HEK293 (cell line): ENCODE results near the gene CC2D2B.

ENCODE experiments used
- CTCF ChIA-PET: fragments of 350-600 bp; formaldehyde crosslinking; extraction: SDS; loops from one replicate; lab custom pipeline; 2021; ENCODE audit warnings: antibody characterized with exemption; lab: Yijun Ruan, JAX
- POLR2A ChIA-PET: fragments of 300-600 bp; formaldehyde crosslinking; extraction: SDS; loops from one replicate; lab custom pipeline; 2020; ENCODE audit warnings: antibody characterized with exemption, inconsistent platforms; lab: Yijun Ruan, JAX
- H3K27ac ChIP-seq: fragments of 200-500 bp; sonication (Bioruptor generic); 2 replicates; pipeline ENCODE4 v1.5.1; 2014; ENCODE audit warnings: low read depth, low read length, control low read depth, inconsistent platforms; ENCODE audit errors: extremely low read depth
- H3K36me3 ChIP-seq, 2 experiments: fragments of 200-500 bp in 1 of 2; sonication (Bioruptor generic) in 1 of 2; 1 replicate in 1 of 2; 2 replicates in 1 of 2; pipeline ENCODE4 v1.5.1; 2014 to 2017; ENCODE audit warnings: inconsistent platforms in 2 of 2, low read length in 2 of 2; ENCODE audit not compliant: control insufficient read depth in 2 of 2, insufficient read depth in 1 of 2
- H3K4me1 ChIP-seq: fragments of 200-500 bp; sonication (Bioruptor generic); 2 replicates; pipeline ENCODE4 v1.5.1; 2014; ENCODE audit warnings: mild to moderate bottlenecking, low read length, inconsistent platforms; ENCODE audit not compliant: control insufficient read depth, insufficient read depth
- H3K4me3 ChIP-seq: 2 replicates; pipeline ENCODE4 v1.5.1; 2011; ENCODE audit warnings: low read depth, mild to moderate bottlenecking, control low read depth, low read length, moderate library complexity
- H3K9me3 ChIP-seq: fragments of 200-500 bp; sonication (Bioruptor generic); 2 replicates; pipeline ENCODE4 v1.5.1; 2014; ENCODE audit warnings: low read depth, low read length, inconsistent platforms; ENCODE audit not compliant: control insufficient read depth, insufficient read depth
- BCL11A ChIP-seq: fragments of 450-650 bp; formaldehyde crosslinking; IDR thresholded peaks from 2 replicates; pipeline ENCODE4 v1.5.1; 2016; ENCODE audit warnings: low read depth, missing biosample characterization, missing genetic modification characterization
- BCL11B ChIP-seq: fragments of 450-650 bp; formaldehyde crosslinking; IDR thresholded peaks from 2 replicates; pipeline ENCODE4 v1.5.1; 2016; ENCODE audit warnings: low read depth, missing biosample characterization, missing genetic modification characterization
- HOXD13 ChIP-seq: sonication (generic); formaldehyde crosslinking; IDR thresholded peaks from 2 replicates; pipeline ENCODE4 v1.8.0; 2022; ENCODE audit warnings: missing genetic modification reagents, borderline replicate concordance
- MZF1 ChIP-seq: fragments of 450-650 bp; formaldehyde crosslinking; IDR thresholded peaks from 2 replicates; pipeline ENCODE4 v1.5.1; 2017; ENCODE audit warnings: missing biosample characterization, missing genetic modification characterization, borderline replicate concordance
- PATZ1 ChIP-seq: fragments of 450-650 bp; formaldehyde crosslinking; IDR thresholded peaks from 2 replicates; pipeline ENCODE4 v1.5.1; 2016; ENCODE audit warnings: missing biosample characterization, missing genetic modification characterization
- PRDM6 ChIP-seq: fragments of 450-650 bp; formaldehyde crosslinking; IDR thresholded peaks from 2 replicates; pipeline ENCODE4 v1.5.1; 2017; ENCODE audit warnings: missing biosample characterization, missing genetic modification characterization
- RBAK ChIP-seq: fragments of 450-650 bp; formaldehyde crosslinking; IDR thresholded peaks from 2 replicates; pipeline ENCODE4 v1.5.1; 2016; ENCODE audit warnings: missing biosample characterization, missing genetic modification characterization
- ZBTB17 ChIP-seq: fragments of 450-650 bp; formaldehyde crosslinking; IDR thresholded peaks from 2 replicates; pipeline ENCODE4 v1.5.1; 2016; ENCODE audit warnings: missing biosample characterization, missing genetic modification characterization
- ZBTB21 ChIP-seq: fragments of 450-650 bp; formaldehyde crosslinking; IDR thresholded peaks from 2 replicates; pipeline ENCODE4 v1.5.1; 2017; ENCODE audit warnings: missing biosample characterization, missing genetic modification characterization
- ZBTB48 ChIP-seq: fragments of 450-650 bp; formaldehyde crosslinking; IDR thresholded peaks from 2 replicates; pipeline ENCODE4 v1.5.1; 2016; ENCODE audit warnings: missing biosample characterization, missing genetic modification characterization
- ZBTB8A ChIP-seq: fragments of 450-650 bp; formaldehyde crosslinking; IDR thresholded peaks from 2 replicates; pipeline ENCODE4 v1.5.1; 2016; ENCODE audit warnings: missing biosample characterization, missing genetic modification characterization
- ZIC2 ChIP-seq: fragments of 450-650 bp; formaldehyde crosslinking; IDR thresholded peaks from 2 replicates; pipeline ENCODE4 v1.5.1; 2016; ENCODE audit warnings: missing biosample characterization, missing genetic modification characterization
- ZNF112 ChIP-seq: fragments of 450-650 bp; formaldehyde crosslinking; IDR thresholded peaks from 2 replicates; pipeline ENCODE4 v1.5.0; 2017; ENCODE audit warnings: missing biosample characterization, missing genetic modification characterization
- ZNF138 ChIP-seq: fragments of 450-650 bp; formaldehyde crosslinking; IDR thresholded peaks from 2 replicates; pipeline ENCODE4 v1.5.1; 2016; ENCODE audit warnings: missing biosample characterization, missing genetic modification characterization, borderline replicate concordance
- ZNF221 ChIP-seq: fragments of 450-650 bp; formaldehyde crosslinking; IDR thresholded peaks from 2 replicates; pipeline ENCODE4 v1.5.1; 2017; ENCODE audit warnings: missing biosample characterization, missing genetic modification characterization, borderline replicate concordance
- ZNF26 ChIP-seq: fragments of 450-650 bp; formaldehyde crosslinking; IDR thresholded peaks from 2 replicates; pipeline ENCODE4 v1.5.1; 2016; ENCODE audit warnings: missing biosample characterization, missing genetic modification characterization
- ZNF266 ChIP-seq: fragments of 450-650 bp; formaldehyde crosslinking; IDR thresholded peaks from 2 replicates; pipeline ENCODE4 v1.5.1; 2016; ENCODE audit warnings: missing biosample characterization, missing genetic modification characterization, low read depth
- ZNF274 ChIP-seq, 2 experiments: fragments of 200-500 bp in 1 of 2; fragments of 450-650 bp in 1 of 2; sonication (Bioruptor generic) in 1 of 2; formaldehyde crosslinking in 1 of 2; IDR thresholded peaks; 2 replicates each; pipeline versions ENCODE4 v1.5.1 to v1.6.1; 2014 to 2016; ENCODE audit warnings: borderline replicate concordance in 1 of 2, inconsistent platforms in 1 of 2, low read length in 1 of 2, missing biosample characterization in 1 of 2, missing genetic modification characterization in 1 of 2
- ZNF311 ChIP-seq: fragments of 450-650 bp; formaldehyde crosslinking; IDR thresholded peaks from 2 replicates; pipeline ENCODE4 v1.5.1; 2017; ENCODE audit warnings: missing biosample characterization, missing genetic modification characterization, borderline replicate concordance
- ZNF341 ChIP-seq: fragments of 450-650 bp; formaldehyde crosslinking; IDR thresholded peaks from 2 replicates; pipeline ENCODE4; 2016; ENCODE audit warnings: low read depth, missing biosample characterization, missing genetic modification characterization
- ZNF404 ChIP-seq: fragments of 450-650 bp; formaldehyde crosslinking; IDR thresholded peaks from 2 replicates; pipeline ENCODE4 v1.5.1; 2017; ENCODE audit warnings: missing biosample characterization, missing genetic modification characterization
- ZNF48 ChIP-seq: fragments of 450-650 bp; formaldehyde crosslinking; IDR thresholded peaks from 2 replicates; pipeline ENCODE4 v1.5.1; 2016; ENCODE audit warnings: missing biosample characterization, missing genetic modification characterization
- ZNF510 ChIP-seq: fragments of 450-650 bp; formaldehyde crosslinking; IDR thresholded peaks from 2 replicates; pipeline ENCODE4 v1.5.1; 2018; ENCODE audit warnings: mild to moderate bottlenecking, missing genetic modification characterization, missing biosample characterization; ENCODE audit not compliant: insufficient replicate concordance
- ZNF560 ChIP-seq: fragments of 450-650 bp; formaldehyde crosslinking; IDR thresholded peaks from 2 replicates; pipeline ENCODE4 v1.5.1; 2017; ENCODE audit warnings: missing biosample characterization, missing genetic modification characterization, borderline replicate concordance
- ZNF596 ChIP-seq: fragments of 450-650 bp; IDR thresholded peaks from 2 replicates; pipeline ENCODE4 v1.5.0; 2018; ENCODE audit warnings: missing biosample characterization, mild to moderate bottlenecking, missing genetic modification characterization, moderate library complexity
- ZNF621 ChIP-seq: fragments of 450-650 bp; formaldehyde crosslinking; IDR thresholded peaks from 2 replicates; pipeline ENCODE4 v1.5.1; 2017; ENCODE audit warnings: missing biosample characterization, missing genetic modification characterization
- ZNF76 ChIP-seq: fragments of 450-650 bp; formaldehyde crosslinking; IDR thresholded peaks from 2 replicates; pipeline ENCODE4; 2016; ENCODE audit warnings: low read depth, missing biosample characterization, missing genetic modification characterization, borderline replicate concordance
- ZNF776 ChIP-seq: fragments of 450-650 bp; formaldehyde crosslinking; IDR thresholded peaks from 2 replicates; pipeline ENCODE4 v1.5.0; 2017; ENCODE audit warnings: missing biosample characterization, missing genetic modification characterization, borderline replicate concordance
- ZSCAN30 ChIP-seq: fragments of 450-650 bp; IDR thresholded peaks from 2 replicates; pipeline ENCODE4 v1.5.1; 2018; ENCODE audit warnings: missing biosample characterization, mild to moderate bottlenecking, missing genetic modification characterization, moderate library complexity

The CC2D2B gene

GRCh38 chr10:96021332-96021731 is 113.6 kb downstream of the CC2D2B start:
- Histone ChIP-seq H3K9me3 (no peaks in the 10 kb centered on the region), H3K4me3 (no peak overlapping the region), H3K4me1 (no peaks in the 10 kb centered on the region), H3K36me3 (no peaks in the 10 kb centered on the region), H3K27ac (no peak overlapping the region)
- ChIA-PET POLR2A (no interaction called here), CTCF (no interaction called here)
- TF ChIP-seq RBAK (tag by site-specific recombination) (no peak), ZNF341 (tag by site-specific recombination) (no peak), ZNF76 (tag by site-specific recombination) (no peak), ZNF112 (tag by site-specific recombination) (no peak), ZNF266 (tag by site-specific recombination) (no peak), ZNF560 (no peak), ZNF596 (tag by site-specific recombination) (no peak)

- ChIA-PET POLR2A (no interaction called here), CTCF (no interaction called here)
- H3K36me3 ChIP-seq: no peaks in the 10 kb centered on the region
- no peak overlapping the region for H3K27ac ChIP-seq
- H3K9me3 ChIP-seq: no peaks in the 10 kb centered on the region
- TF ChIP-seq ZNF510: no peak
- TF ChIP-seq ZNF311 (tag by site-specific recombination): no peak
- TF ChIP-seq ZBTB8A (tag by site-specific recombination): no peak
- TF ChIP-seq ZBTB21 (tag by site-specific recombination): no peak
- no peak for TF ChIP-seq RBAK (tag by site-specific recombination)
- TF ChIP-seq ZNF776 (tag by site-specific recombination): no peak
- TF ChIP-seq PRDM6 (tag by site-specific recombination): no peak
- no peak for TF ChIP-seq BCL11A
- no peak for TF ChIP-seq HOXD13 (CRISPR knock-in tag)
- H3K4me3 ChIP-seq: no peak overlapping the region
- no peaks in the 10 kb centered on the region for H3K4me1 ChIP-seq
Observed at GRCh38 chr10:96022739-96023138, 115.0 kb downstream of the CC2D2B start.

GRCh38 chr10:96023168-96023567 is 115.4 kb downstream of the CC2D2B start:
- Histone ChIP-seq H3K9me3 (no peaks in the 10 kb centered on the region), H3K4me3 (no peak overlapping the region), H3K4me1 (no peaks in the 10 kb centered on the region), H3K27ac (no peak overlapping the region), H3K36me3 (no peaks in the 10 kb centered on the region)
- ChIA-PET CTCF (no interaction called here), POLR2A (no interaction called here)
- TF ChIP-seq ZNF404 (tag by site-specific recombination) (no peak), ZNF621 (no peak), ZNF26 (tag by site-specific recombination) (no peak), PATZ1 (no peak), ZNF274 (IDR thresholded peaks at IDR 0.05; ENCODE audit: low read length) (no peak), ZNF274 (tag by site-specific recombination; IDR thresholded peaks at IDR 0.05; ENCODE audit: borderline replicate concordance) (no peak), ZNF112 (tag by site-specific recombination) (no peak), ZBTB48 (tag by site-specific recombination) (no peak), ZIC2 (tag by site-specific recombination) (no peak), ZNF221 (tag by site-specific recombination) (no peak), ZSCAN30 (tag by site-specific recombination) (no peak), BCL11B (no peak), ZNF48 (tag by site-specific recombination) (no peak), ZNF138 (tag by site-specific recombination) (no peak), MZF1 (no peak), ZBTB17 (tag by site-specific recombination) (no peak), ZNF510 (no peak)
